ENCODE measurements around the gene KCNE4. TPM values are rescaled to one million over a fixed set of nuclear protein-coding genes. Genes with fewer than 3 reads are reported as not detected.

KCNE4 gene
- polyA plus RNA-seq, 1 donor from 2014 or later, result not detected

- Histone ChIP-seq H3K9me3 (ENCODE audit: low read length) (no peaks in the 10 kb centered on the region), H3K36me3 (ENCODE audit: insufficient read depth, low read length) (no peaks in the 10 kb centered on the region), H3F3A (ENCODE audit: insufficient read depth, low read length, poor library complexity, severe bottlenecking) (no peaks in the 10 kb centered on the region), H3K9ac (ENCODE audit: low read length) (no peak overlapping the region), H3K4me2 (ENCODE audit: low read length) (no peak overlapping the region), H4K20me1 (ENCODE audit: insufficient read depth) (no peaks in the 10 kb centered on the region), H3K9me2 (ENCODE audit: insufficient read depth, low read length) (no peaks in the 10 kb centered on the region), H3K27ac (ENCODE audit: low read length) (no peak overlapping the region), H2AFZ (ENCODE audit: low read depth, low read length) (no peak overlapping the region), H3K27me3 (ENCODE audit: insufficient read depth, low read depth, low read length) (no peaks in the 10 kb centered on the region), H3K4me3 (ENCODE audit: low read length) (no peak overlapping the region), H3K79me2 (replicated peaks; ENCODE audit: insufficient read depth, low read length) (no peaks in the 10 kb centered on the region)
- TF ChIP-seq, protein P1, sequence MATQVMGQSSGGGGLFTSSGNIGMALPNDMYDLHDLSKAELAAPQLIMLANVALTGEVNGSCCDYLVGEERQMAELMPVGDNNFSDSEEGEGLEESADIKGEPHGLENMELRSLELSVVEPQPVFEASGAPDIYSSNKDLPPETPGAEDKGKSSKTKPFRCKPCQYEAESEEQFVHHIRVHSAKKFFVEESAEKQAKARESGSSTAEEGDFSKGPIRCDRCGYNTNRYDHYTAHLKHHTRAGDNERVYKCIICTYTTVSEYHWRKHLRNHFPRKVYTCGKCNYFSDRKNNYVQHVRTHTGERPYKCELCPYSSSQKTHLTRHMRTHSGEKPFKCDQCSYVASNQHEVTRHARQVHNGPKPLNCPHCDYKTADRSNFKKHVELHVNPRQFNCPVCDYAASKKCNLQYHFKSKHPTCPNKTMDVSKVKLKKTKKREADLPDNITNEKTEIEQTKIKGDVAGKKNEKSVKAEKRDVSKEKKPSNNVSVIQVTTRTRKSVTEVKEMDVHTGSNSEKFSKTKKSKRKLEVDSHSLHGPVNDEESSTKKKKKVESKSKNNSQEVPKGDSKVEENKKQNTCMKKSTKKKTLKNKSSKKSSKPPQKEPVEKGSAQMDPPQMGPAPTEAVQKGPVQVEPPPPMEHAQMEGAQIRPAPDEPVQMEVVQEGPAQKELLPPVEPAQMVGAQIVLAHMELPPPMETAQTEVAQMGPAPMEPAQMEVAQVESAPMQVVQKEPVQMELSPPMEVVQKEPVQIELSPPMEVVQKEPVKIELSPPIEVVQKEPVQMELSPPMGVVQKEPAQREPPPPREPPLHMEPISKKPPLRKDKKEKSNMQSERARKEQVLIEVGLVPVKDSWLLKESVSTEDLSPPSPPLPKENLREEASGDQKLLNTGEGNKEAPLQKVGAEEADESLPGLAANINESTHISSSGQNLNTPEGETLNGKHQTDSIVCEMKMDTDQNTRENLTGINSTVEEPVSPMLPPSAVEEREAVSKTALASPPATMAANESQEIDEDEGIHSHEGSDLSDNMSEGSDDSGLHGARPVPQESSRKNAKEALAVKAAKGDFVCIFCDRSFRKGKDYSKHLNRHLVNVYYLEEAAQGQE (IDR thresholded peaks at IDR 0.05; ENCODE audit: borderline replicate concordance), result no peak
- TF ChIP-seq TAF1 (IDR thresholded peaks at IDR 0.05; ENCODE audit: low read depth) (no peak), POLR2AphosphoS5 (IDR thresholded peaks at IDR 0.05) (no peak), RAD21 (conservative IDR thresholded peaks at IDR 0.05) (no peak)
- TF ChIP-seq, protein P2, sequence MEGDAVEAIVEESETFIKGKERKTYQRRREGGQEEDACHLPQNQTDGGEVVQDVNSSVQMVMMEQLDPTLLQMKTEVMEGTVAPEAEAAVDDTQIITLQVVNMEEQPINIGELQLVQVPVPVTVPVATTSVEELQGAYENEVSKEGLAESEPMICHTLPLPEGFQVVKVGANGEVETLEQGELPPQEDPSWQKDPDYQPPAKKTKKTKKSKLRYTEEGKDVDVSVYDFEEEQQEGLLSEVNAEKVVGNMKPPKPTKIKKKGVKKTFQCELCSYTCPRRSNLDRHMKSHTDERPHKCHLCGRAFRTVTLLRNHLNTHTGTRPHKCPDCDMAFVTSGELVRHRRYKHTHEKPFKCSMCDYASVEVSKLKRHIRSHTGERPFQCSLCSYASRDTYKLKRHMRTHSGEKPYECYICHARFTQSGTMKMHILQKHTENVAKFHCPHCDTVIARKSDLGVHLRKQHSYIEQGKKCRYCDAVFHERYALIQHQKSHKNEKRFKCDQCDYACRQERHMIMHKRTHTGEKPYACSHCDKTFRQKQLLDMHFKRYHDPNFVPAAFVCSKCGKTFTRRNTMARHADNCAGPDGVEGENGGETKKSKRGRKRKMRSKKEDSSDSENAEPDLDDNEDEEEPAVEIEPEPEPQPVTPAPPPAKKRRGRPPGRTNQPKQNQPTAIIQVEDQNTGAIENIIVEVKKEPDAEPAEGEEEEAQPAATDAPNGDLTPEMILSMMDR (IDR thresholded peaks at IDR 0.05; ENCODE audit: poor library complexity, severe bottlenecking), result no peak
Observed at GRCh38 chr2:223012291-223012690, 39.7 kb upstream of the KCNE4 start.

- no peak overlapping the region for H2AFZ ChIP-seq (ENCODE audit: low read depth, low read length)
- H3K9me2 ChIP-seq (ENCODE audit: insufficient read depth, low read length), result no peaks in the 10 kb centered on the region
- TF ChIP-seq RAD21 (conservative IDR thresholded peaks at IDR 0.05) (no peak), EZH2 (IDR thresholded peaks at IDR 0.05; ENCODE audit: borderline replicate concordance, insufficient read depth, low read length, poor library complexity, severe bottlenecking) (no peak), TAF1 (IDR thresholded peaks at IDR 0.05; ENCODE audit: low read depth) (no peak), SMC3 (conservative IDR thresholded peaks at IDR 0.05; ENCODE audit: poor library complexity) (no peak), EP300 (conservative IDR thresholded peaks at IDR 0.05; ENCODE audit: poor library complexity, severe bottlenecking) (no peak), MXI1 (conservative IDR thresholded peaks at IDR 0.05; ENCODE audit: poor library complexity, severe bottlenecking) (no peak), POLR2AphosphoS5 (IDR thresholded peaks at IDR 0.05) (no peak)
- TF ChIP-seq, protein P2 (IDR thresholded peaks at IDR 0.05; ENCODE audit: poor library complexity, severe bottlenecking), result no peak
- TF ChIP-seq, protein P1 (IDR thresholded peaks at IDR 0.05; ENCODE audit: borderline replicate concordance), result no peak
- H3K9me3 ChIP-seq (ENCODE audit: low read length), result no peaks in the 10 kb centered on the region
- no peaks in the 10 kb centered on the region for H3F3A ChIP-seq (ENCODE audit: insufficient read depth, low read length, poor library complexity, severe bottlenecking)
- no peak overlapping the region for H3K4me2 ChIP-seq (ENCODE audit: low read length)
- no peaks in the 10 kb centered on the region for H3K36me3 ChIP-seq (ENCODE audit: insufficient read depth, low read length)
- H3K27ac ChIP-seq (ENCODE audit: low read length), result no peak overlapping the region
- no peak overlapping the region for H3K9ac ChIP-seq (ENCODE audit: low read length)
- H4K20me1 ChIP-seq (ENCODE audit: insufficient read depth), result no peaks in the 10 kb centered on the region
- no peaks in the 10 kb centered on the region for H3K27me3 ChIP-seq (ENCODE audit: insufficient read depth, low read depth, low read length)
- no peaks in the 10 kb centered on the region for H3K79me2 ChIP-seq (replicated peaks; ENCODE audit: insufficient read depth, low read length)
- no peak overlapping the region for H3K4me3 ChIP-seq (ENCODE audit: low read length)
Observed at GRCh38 chr2:223019390-223019930, 32.5 kb upstream of the KCNE4 start.
